NCI-H2081 (cell line): ENCODE results near the gene ZNF732.
"Not testable (repeated sequence)": the region's sequence is repeated elsewhere in the genome, so short reads cannot be mapped to it uniquely, and the experiment has no call there.

Source experiments
- DNase-seq, 2 experiments: peaks; one replicate each; lab custom pipeline; 2025; lab: John Stamatoyannopoulos, UW

Gene ZNF732

GRCh38 chr4:304969-305680 is at the start of gene ZNF732:
TSS of gene ZNF732 (minus strand) at chr4:305474. CDS start at chr4:305310, 164 bp downstream.
- DNase-seq: peak in 1 of 2 experiments; percentile 9

DNA sequence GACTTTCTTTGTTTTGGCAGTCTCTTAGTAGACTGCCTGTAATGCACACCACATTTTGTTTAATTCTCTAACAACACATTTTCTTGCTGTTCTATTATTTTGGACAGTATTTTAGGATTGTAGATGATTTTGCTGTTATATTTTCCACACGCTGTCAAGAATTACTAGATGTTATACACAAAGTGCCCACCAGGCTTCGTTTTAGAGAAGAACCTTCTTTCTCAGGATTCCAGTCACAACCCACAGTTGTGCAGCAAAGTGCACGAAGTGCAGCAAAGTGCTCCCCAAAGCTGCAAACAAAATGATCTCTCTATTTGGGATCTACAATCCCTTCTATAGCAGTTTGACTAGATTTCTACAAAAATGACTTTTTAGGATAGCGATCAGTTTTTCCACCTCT is 34.7 kb upstream of the ZNF732 start:
- DNase-seq: no peak

DNA sequence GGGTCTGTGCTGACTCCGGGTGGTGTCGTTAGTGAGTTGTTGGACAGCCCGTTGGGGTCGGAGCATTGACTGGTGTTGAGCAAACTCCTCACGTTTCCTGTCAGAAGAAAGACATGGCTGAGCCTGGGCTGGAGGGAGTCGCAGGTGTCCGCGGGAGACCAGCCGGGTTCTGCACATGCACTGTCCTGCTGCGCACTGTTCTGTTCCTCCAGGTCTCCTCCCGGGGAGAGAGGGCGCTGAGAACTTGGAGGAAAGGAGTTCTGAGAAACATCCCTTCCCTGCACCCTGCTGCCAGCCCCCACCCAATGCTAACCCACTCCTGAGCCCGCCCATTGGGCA is 33.5 kb upstream of the ZNF732 start:
- peak; percentile 14 to 34 for DNase-seq

GRCh38 chr4:337932-338758 is 32.9 kb upstream of the ZNF732 start:
- DNase-seq: no peak

DNA sequence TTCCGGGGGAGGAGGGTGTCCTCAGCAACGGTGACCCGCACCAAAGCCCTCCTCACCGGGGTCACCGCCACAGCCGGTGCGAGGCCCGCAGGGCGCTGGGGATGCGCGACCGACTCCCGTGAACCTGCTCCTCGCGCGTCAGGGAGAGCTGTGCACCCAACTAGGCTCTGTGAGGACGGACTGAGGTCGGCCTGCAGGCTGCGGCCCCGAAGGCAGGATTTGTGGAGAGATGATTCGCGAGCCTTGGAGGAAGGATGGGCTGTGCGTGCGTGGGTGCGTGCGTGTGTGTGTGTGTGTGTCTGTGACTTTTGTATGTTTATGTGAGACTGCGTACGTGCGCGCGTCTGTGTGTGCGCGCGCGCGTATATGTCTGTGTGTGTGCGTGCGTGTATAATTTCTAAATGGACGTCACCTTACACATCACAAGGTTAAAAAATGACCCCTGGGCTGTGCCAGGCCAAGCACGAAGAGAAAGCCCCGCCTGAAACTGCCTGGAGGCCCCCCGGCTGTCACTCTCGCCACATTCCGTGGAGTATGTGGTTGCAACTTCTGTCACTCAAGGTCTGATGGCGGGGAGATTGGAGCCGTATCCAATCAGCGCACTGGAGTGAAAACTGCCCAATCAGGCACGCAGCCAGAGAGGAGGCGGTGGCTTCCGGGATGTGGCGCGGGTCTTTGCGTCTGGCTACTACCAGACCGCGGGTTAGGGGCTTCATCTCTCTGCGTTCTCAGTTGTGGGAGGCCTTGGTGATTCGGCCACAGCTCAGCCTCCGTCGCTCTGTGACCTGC is 32.1 kb upstream of the ZNF732 start, which contains the start of gene ZNF141:
ZNF141 (plus strand) TSS at position 672 of the 789 bp plus-strand sequence. CDS start 170 bp downstream, outside the sequence.
- DNase-seq: peak; percentile 95 to 98

DNA sequence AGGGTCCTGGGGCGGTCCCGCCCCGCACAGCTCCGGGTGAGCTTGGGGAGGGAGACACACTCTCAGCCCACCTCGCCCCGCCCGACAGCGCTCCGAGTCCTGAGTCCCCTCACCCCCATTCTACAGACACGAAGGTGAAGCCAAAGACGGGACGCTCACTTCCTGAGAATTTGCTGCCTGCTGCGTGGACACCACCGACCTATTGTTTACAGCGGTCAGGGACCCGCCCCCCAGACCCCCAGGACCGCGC is 31.5 kb upstream of the ZNF732 start:
- peak in 1 of 2 experiments; percentile 17 for DNase-seq

- no peak for DNase-seq
Observed at GRCh38 chr4:336099-336892, 31.0 kb upstream of the ZNF732 start.

- DNase-seq: no peak
Observed at GRCh38 chr4:335515-335914, 30.2 kb upstream of the ZNF732 start.

DNA sequence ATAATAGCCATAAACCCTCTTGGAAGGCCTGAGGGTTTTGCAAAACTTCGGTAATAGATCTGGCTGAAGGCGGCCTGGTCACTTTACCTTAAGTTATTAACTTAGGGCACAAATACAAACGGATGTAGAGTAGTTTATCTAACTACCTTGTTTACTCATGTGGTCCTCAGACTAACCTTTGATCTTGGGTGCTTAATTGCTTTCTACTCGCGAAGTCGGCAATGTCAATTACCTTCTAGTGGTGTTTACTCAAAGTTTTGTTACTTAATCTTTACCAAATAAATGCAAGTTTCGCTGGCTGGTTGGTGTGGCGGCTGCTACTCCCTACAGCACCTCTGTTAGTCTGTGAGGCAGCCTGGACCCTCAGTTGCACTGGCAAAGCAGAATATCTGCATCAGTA is 23.5 kb upstream of the ZNF732 start:
- DNase-seq: no peak

- no peak for DNase-seq
Observed at GRCh38 chr4:314296-314903, 9.1 kb upstream of the ZNF732 start.

DNA sequence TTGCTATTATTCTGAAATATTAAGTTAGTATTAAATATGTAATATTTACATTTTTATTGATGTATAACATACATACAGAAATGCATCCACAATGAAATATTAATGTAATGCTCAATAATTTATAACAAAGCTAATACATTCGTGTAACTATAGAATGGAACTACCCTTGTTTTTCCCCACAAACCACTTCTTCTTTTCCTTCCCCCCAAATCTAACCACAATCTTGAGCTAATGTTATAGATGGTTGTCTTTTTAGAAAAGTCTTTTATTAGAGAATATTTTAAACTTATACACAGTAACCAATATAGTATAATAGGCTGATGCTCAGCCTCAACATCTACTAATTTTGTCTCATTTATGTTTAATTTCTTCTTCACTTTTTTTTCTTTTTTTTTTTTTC is 4.5 kb upstream of the ZNF732 start:
- DNase-seq: no peak

DNA sequence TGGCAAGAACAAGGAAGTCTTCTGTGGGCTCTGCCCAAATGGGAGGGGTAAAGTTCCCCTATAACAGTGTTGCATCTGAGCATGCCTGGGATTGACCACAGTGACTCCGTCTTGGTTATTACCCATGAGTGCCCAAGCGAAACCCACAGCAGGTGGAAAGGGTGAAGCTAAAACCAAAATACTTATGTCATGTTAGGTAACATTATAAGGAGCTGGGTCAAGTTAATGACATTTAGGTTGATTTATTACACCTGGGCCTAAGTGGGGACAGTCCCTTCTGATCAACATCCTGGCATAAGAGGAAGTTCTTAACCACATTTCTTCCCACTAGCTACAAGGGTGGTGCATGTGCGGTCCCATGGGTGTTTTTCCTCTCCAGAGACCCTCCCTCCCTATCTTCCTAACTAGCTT is 1.3 kb upstream of the ZNF732 start:
- DNase-seq: no peak

GRCh38 chr4:304516-304915 is 758 bp downstream of the ZNF732 start:
- DNase-seq: not testable (repeated sequence)

DNA sequence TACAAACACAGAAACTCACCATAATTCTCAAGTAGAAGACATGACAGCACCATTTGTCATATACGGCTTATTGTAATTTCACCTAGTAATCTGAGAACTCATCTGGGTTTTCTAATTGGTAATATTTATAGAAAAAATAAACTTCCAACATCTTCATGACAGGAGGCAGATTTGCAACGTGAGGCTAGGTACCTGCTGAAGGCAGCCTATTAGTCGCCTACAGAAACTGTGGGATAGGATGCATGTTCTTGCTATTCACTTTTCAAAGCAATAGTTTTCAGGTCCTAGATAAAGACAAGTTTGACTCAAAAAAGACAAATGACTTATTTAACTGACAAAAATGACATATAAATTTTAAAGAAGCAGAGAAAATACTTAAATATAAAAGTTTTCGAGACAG is 2.9 kb downstream of the ZNF732 start:
- DNase-seq: no peak

- no peak for DNase-seq
Observed at GRCh38 chr4:294732-295131, 10.5 kb downstream of the ZNF732 start.

DNA sequence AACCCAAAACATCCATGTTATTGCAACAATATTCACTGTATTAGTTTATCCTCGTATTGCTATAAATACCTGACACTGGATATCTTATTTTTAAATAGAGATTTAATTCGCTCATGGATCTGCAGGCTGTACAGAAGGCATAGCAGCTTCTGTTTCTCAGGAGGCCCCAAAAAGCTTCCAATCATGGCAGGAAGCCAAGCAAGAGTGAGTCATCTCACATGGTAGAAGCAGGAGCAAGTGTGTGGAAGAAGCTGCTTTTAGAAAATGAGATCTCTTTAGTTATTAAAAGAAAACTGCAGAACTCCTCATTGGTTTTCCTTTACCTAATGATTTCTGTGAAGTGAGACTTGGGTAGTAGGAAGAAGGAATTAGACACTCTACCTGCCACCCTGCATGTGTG is 16.4 kb downstream of the ZNF732 start:
- DNase-seq: no peak

- DNase-seq: no peak
Observed at GRCh38 chr4:273309-274017, 31.8 kb downstream of the ZNF732 start.

DNA sequence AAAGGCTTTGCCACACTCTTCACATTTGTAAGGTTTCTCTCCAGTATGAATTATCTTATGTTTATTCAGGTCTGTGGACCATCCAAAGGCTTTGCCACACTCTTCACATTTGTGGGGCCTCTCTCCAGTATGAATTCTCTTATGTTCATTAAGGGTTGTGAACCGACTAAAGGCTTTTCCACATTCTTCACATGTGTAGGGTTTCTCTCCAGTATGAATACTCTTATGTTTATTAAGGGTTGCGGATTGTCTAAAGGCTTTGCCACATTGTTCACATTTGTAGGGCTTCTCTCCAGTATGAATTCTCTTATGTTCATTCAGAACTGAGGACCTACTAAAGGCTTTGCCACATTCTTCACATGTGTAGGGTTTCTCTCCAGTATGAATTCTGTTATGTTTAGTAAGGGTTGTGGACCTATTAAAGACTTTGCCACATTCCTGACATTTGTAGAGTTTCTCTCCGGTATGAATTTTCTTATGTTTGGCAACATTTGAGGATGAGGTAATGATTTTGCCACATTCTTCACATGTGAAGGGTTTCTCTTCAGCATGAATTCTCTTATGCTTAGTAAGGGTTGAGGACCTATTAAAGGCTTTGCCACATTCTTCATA is 33.7 kb downstream of the ZNF732 start:
- DNase-seq: no peak

DNA sequence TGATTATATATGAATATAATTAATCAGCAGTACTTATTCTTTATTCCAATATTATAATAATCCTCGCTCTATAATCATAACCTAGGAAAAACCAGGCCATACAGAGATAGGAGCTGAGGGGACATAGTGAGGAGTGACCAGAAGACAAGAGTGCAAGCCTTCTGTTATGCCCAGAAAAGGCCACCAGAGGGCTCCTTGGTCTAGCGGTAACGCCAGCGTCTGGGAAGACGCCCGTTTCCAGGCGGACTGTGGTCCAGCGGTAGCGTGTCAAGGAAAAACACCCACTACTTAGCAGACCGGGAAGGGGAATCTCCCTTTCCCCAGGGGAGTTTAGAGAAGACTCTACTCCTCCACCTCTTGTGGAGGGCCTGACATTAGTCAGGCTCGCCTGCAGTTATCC is 46.0 kb downstream of the ZNF732 start:
- DNase-seq: peak in 1 of 2 experiments; percentile 30

DNA sequence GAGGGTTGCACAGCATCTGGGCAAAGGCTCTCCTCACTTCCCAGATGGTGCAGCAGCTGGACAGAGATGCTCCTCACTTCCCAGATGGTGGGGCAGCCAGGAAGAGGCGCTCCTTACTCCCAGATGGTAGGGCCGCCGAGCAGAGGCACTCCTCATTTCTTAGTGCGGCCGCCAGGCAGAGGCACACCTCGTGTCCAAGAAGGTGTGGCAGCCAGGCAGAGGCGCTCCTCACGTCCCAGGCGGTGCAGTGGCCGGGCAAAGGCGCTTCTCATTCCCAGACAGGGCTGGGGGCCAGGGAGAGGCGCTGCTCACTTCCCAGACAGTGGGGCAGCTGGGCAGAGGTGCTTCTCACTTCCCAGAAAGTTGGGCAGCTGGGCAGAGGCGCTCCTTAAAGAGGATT is 48.8 kb downstream of the ZNF732 start:
- DNase-seq: no peak
